DND-41 (cell line): ENCODE data around the gene CHTF18.

Source experiments
- ATAC-seq: fragments of 200-7000 bp; cut with Tn5 transposase; 3 replicates; pipeline ENCODE4 v1.9.1; 2021; ENCODE audit warnings: low read depth; ENCODE audit not compliant: insufficient read depth
- DNase-seq: peaks from one replicate; pipeline ENCODE4 v3.0.0-alpha.2; 2020
- H2AFZ ChIP-seq: 2 replicates; pipeline ENCODE4 v1.6.0; 2012; ENCODE audit warnings: low read depth, low read length
- H3K27ac ChIP-seq: 2 replicates; pipeline ENCODE4 v1.5.1; 2012; ENCODE audit warnings: low read length, inconsistent platforms
- H3K27me3 ChIP-seq: fragments of 200-600 bp; sonication (generic); 2 replicates; pipeline ENCODE4 v1.6.0; 2012; ENCODE audit warnings: low read length, mild to moderate bottlenecking, inconsistent platforms; ENCODE audit not compliant: insufficient read depth, poor library complexity
- H3K36me3 ChIP-seq: 2 replicates; pipeline ENCODE4 v1.5.1; 2012; ENCODE audit warnings: low read length, inconsistent platforms; ENCODE audit not compliant: insufficient read depth
- H3K4me1 ChIP-seq: 2 replicates; pipeline ENCODE4 v1.5.1; 2012; ENCODE audit warnings: mild to moderate bottlenecking, low read length; ENCODE audit not compliant: insufficient read depth
- H3K4me2 ChIP-seq: 2 replicates; pipeline ENCODE4 v1.6.0; 2012; ENCODE audit warnings: mild to moderate bottlenecking, moderate library complexity, low read length, inconsistent platforms; ENCODE audit not compliant: insufficient read depth
- H3K4me3 ChIP-seq, 2 experiments: fragments of 200-600 bp in 1 of 2; shearing (Covaris generic) in 1 of 2; 2 replicates each; pipeline ENCODE4 v1.5.1; 2012 to 2016; ENCODE audit warnings: inconsistent platforms in 2 of 2, low read length in 2 of 2, mild to moderate bottlenecking in 2 of 2, low read depth in 1 of 2, moderate library complexity in 1 of 2
- H3K79me2 ChIP-seq: 2 replicates; pipeline ENCODE4 v1.6.0; 2012; ENCODE audit warnings: low read length, inconsistent platforms; ENCODE audit not compliant: insufficient read depth
- H3K9ac ChIP-seq: 2 replicates; pipeline ENCODE4 v1.6.0; 2012; ENCODE audit warnings: low read depth, mild to moderate bottlenecking, inconsistent platforms, low read length, moderate library complexity
- H3K9me3 ChIP-seq: 2 replicates; pipeline ENCODE4 v1.5.1; 2012; ENCODE audit warnings: low read length, moderate library complexity, mild to moderate bottlenecking, inconsistent platforms; ENCODE audit not compliant: insufficient read depth, severe bottlenecking
- H4K20me1 ChIP-seq: 2 replicates; pipeline ENCODE4 v1.6.0; 2012; ENCODE audit warnings: low read length; ENCODE audit not compliant: insufficient read depth
- EZH2 ChIP-seq: IDR thresholded peaks from 3 replicates; pipeline ENCODE4 v1.6.1; 2012; ENCODE audit warnings: borderline replicate concordance, low read depth, mild to moderate bottlenecking, moderate library complexity, low read length, inconsistent platforms; ENCODE audit not compliant: severe bottlenecking
- TF ChIP-seq, protein P1 (sequence below): IDR thresholded peaks from 2 replicates; pipeline ENCODE4 v1.5.1; 2012; ENCODE audit warnings: borderline replicate concordance, low read length, moderate library complexity, mild to moderate bottlenecking; ENCODE audit not compliant: poor library complexity, severe bottlenecking; ENCODE audit errors: extremely low read depth

The CHTF18 gene

DNA sequence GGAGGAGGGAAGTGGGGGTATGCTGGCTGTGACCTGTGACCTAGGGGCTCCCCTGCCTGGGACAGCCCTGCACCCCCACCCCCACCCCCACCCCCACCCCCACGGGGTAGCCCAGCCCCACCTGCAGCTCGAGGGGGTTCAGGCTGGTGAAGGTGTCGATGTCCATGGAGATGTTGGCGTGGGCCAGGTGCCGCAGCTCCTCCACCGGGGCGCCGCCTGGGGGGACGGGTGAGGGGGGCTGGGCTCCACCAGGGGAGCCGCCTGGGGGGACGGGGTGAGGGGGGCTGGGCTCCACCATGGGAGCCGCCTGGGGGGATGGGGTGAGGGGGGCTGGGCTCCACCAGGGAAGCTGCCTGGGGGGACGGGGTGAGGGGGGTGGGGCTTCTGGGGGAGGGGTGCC, 18.0 kb upstream of the CHTF18 start:
- no peak for TF ChIP-seq EZH2
- TF ChIP-seq, protein P1, sequence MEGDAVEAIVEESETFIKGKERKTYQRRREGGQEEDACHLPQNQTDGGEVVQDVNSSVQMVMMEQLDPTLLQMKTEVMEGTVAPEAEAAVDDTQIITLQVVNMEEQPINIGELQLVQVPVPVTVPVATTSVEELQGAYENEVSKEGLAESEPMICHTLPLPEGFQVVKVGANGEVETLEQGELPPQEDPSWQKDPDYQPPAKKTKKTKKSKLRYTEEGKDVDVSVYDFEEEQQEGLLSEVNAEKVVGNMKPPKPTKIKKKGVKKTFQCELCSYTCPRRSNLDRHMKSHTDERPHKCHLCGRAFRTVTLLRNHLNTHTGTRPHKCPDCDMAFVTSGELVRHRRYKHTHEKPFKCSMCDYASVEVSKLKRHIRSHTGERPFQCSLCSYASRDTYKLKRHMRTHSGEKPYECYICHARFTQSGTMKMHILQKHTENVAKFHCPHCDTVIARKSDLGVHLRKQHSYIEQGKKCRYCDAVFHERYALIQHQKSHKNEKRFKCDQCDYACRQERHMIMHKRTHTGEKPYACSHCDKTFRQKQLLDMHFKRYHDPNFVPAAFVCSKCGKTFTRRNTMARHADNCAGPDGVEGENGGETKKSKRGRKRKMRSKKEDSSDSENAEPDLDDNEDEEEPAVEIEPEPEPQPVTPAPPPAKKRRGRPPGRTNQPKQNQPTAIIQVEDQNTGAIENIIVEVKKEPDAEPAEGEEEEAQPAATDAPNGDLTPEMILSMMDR = no peak
- Histone ChIP-seq H3K4me2 (no peak overlapping the region), H2AFZ (no peak overlapping the region), H3K27me3 (no peaks in the 10 kb centered on the region), H3K4me1 (no peaks in the 10 kb centered on the region), H3K79me2 (no peaks in the 10 kb centered on the region), H3K9ac (no peak overlapping the region), H4K20me1 (no peaks in the 10 kb centered on the region; the same call in none of the 2 replicates), H3K4me3 (no peak overlapping the region), H3K36me3 (no peaks in the 10 kb centered on the region), H3K9me3 (no peaks in the 10 kb centered on the region), H3K27ac (no peak overlapping the region)
- ATAC-seq (no peak), DNase-seq (no peak)

DNA sequence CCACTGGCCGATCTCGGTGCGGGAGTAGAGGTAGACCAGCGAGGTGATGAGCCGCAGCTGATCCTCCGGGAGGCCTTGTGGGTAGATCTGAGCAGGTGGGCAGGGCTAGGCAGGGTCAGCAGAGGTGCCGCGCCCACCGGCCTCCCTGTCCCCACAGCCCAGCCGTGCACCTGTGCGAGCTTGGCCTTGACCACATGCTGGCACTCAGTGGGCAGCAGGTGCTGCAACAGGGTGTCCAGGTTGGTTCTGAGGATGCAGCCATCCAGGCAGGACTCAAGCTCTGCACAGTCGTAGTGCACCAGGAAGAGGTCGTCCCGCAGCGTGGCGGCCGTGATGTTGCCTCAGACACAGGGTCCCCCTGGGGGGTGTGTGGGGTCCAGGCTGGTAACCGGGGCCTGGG, 15.5 kb upstream of the CHTF18 start:
- no peak overlapping the region for H2AFZ ChIP-seq
- H3K9ac ChIP-seq = no peak overlapping the region
- no peaks in the 10 kb centered on the region; the same call in 1 of the 2 replicates for H4K20me1 ChIP-seq
- no peaks in the 10 kb centered on the region for H3K36me3 ChIP-seq
- DNase-seq = no peak
- no peaks in the 10 kb centered on the region for H3K9me3 ChIP-seq
- no peak for ATAC-seq
- no peaks in the 10 kb centered on the region for H3K27me3 ChIP-seq
- H3K79me2 ChIP-seq = no peaks in the 10 kb centered on the region
- H3K4me1 ChIP-seq = no peaks in the 10 kb centered on the region
- H3K4me3 ChIP-seq = no peak overlapping the region
- TF ChIP-seq, protein P1 = no peak
- TF ChIP-seq EZH2 = no peak
- no peak overlapping the region for H3K27ac ChIP-seq
- H3K4me2 ChIP-seq = no peak overlapping the region

DNA sequence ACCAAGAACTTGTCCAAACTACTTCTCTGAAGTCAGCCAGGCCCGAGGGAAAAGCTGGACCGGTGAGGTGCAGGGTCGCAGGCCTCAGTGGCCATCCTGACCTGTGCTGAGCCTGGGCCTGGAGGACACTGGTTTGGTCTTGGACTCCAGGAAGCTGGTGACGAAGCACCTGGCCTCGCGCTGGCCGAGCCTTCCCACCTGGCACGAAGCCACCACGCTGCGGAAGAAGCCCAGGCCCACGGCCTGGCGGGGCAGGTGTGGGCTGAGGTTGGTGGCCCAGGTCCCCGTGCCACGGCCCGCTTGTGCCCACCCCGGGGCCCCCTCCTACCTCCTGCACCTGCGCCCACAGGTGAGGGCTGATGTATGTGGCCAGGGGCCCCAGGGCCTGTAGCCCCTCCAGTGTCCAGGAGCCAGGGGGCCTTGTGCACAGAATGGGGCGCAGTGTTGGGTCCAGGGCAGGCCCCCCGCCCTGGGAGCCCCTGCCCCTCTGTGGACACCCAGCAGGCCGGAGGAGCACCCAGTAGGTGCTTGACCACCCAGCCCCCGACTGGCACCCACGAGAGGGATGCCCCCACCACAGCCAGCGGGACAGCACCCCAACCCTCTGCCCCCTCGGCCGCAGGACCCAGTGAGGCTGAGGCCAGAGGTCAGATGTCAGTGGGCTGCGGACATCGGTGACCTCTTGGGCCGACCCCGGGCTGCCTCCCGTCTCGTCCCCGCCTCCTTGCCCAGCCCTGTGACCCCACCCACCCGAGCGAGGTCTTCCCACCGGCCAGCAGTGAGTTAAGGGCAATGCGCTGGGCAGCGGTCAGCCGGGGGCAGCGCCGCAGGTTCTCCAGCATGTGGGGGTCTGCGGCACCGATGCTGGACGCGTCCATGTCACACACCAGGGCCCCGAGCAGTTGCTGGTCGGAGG, 14.1 kb upstream of the CHTF18 start:
- Histone ChIP-seq H3K27ac (no peak overlapping the region), H3K9ac (no peak overlapping the region), H4K20me1 (peaks cover under 1% of the 10 kb centered on the region; the same call in 1 of the 2 replicates), H2AFZ (no peak overlapping the region), H3K79me2 (no peaks in the 10 kb centered on the region), H3K9me3 (no peaks in the 10 kb centered on the region), H3K4me2 (no peak overlapping the region), H3K4me3 (no peak overlapping the region), H3K27me3 (no peaks in the 10 kb centered on the region), H3K4me1 (no peaks in the 10 kb centered on the region), H3K36me3 (no peaks in the 10 kb centered on the region)
- ATAC-seq = no peak
- no peak for DNase-seq
- no peak for TF ChIP-seq EZH2
- TF ChIP-seq, protein P1 = no peak
